Peyer's patch (tissue), 4 donors: ENCODE data around the gene BANK1. TPM values are rescaled to one million over a fixed set of nuclear protein-coding genes. Genes with fewer than 3 reads are reported as not detected.

Source experiments
- DNase-seq, 3 donors: peaks; one replicate each; pipeline ENCODE4 v3.0.0-alpha.2; 2017 to 2019
- H3K27ac ChIP-seq, 4 donors: fragments of 200-600 bp; sonication (generic); one replicate each; pipeline ENCODE4 v1.5.1; 2016 to 2019
- H3K27me3 ChIP-seq, 2 donors: fragments of 200-600 bp; sonication (generic); one replicate each; pipeline ENCODE4 v1.5.1; 2019
- H3K36me3 ChIP-seq, 3 donors: fragments of 200-600 bp; sonication (generic); one replicate each; pipeline ENCODE4 v1.5.1; 2016 to 2019
- H3K4me1 ChIP-seq, 4 donors: fragments of 200-600 bp; sonication (generic); one replicate each; pipeline ENCODE4 v1.5.1; 2016 to 2019
- H3K4me3 ChIP-seq, 4 donors: fragments of 200-600 bp; sonication (generic); 1 replicate in 3 of 4; 2 replicates in 1 of 4; pipeline ENCODE4 v1.5.1; 2016 to 2019; ENCODE audit warnings: mild to moderate bottlenecking in 1 of 4
- H3K9me3 ChIP-seq, 4 donors: fragments of 200-600 bp; sonication (generic); one replicate each; pipeline ENCODE4 v1.5.1; 2016 to 2019; ENCODE audit warnings: mild to moderate bottlenecking in 1 of 4
- CTCF ChIP-seq, 6 experiments: fragments of 450-650 bp in 4 of 6; fragments of 200-600 bp in 2 of 6; sonication (generic) in 1 of 6; IDR thresholded peaks; one replicate each; pipeline ENCODE4 v1.5.1; 2017 to 2019; ENCODE audit warnings: antibody characterized with exemption in 6 of 6, mild to moderate bottlenecking in 3 of 6, moderate library complexity in 1 of 6
- POLR2A ChIP-seq, 2 donors: fragments of 450-650 bp; IDR thresholded peaks; one replicate each; pipeline ENCODE4 v1.5.1; 2017; ENCODE audit warnings: antibody characterized with exemption in 2 of 2, mild to moderate bottlenecking in 2 of 2, moderate library complexity in 2 of 2
- total RNA-seq, 4 donors: library from RNA; depleted of rRNA; stranded (reverse); fragments of >200 nt; gene quantifications; one replicate each; pipeline ENCODE4 v1.1.0, GENCODE V29; 2016

The BANK1 gene
- total RNA-seq, 4 donors from 2014 or later: 0.53 to 351 (median 7.9) TPM

GRCh38 chr4:101938836-101939235 lies 148.3 kb downstream of the BANK1 start:
- Histone ChIP-seq H3K4me3 (no peak overlapping the region), H3K27me3 (no peaks in the 10 kb centered on the region), H3K9me3 (no peaks in the 10 kb centered on the region), H3K27ac (no peak overlapping the region), H3K4me1 (no peaks in the 10 kb centered on the region), H3K36me3 (no peaks in the 10 kb centered on the region)
- TF ChIP-seq CTCF (IDR thresholded peaks at IDR 0.05): no peak
- TF ChIP-seq POLR2A (IDR thresholded peaks at IDR 0.05): no peak
- no peak for DNase-seq

GRCh38 chr4:101941816-101942358 lies 151.4 kb downstream of the BANK1 start:
- no peaks in the 10 kb centered on the region for H3K9me3 ChIP-seq
- no peaks in the 10 kb centered on the region for H3K27me3 ChIP-seq
- H3K36me3 ChIP-seq: no peaks in the 10 kb centered on the region
- TF ChIP-seq POLR2A (IDR thresholded peaks at IDR 0.05): no peak
- H3K4me1 ChIP-seq: no peaks in the 10 kb centered on the region
- no peak for DNase-seq
- no peak overlapping the region for H3K27ac ChIP-seq
- H3K4me3 ChIP-seq: no peak overlapping the region

DNA sequence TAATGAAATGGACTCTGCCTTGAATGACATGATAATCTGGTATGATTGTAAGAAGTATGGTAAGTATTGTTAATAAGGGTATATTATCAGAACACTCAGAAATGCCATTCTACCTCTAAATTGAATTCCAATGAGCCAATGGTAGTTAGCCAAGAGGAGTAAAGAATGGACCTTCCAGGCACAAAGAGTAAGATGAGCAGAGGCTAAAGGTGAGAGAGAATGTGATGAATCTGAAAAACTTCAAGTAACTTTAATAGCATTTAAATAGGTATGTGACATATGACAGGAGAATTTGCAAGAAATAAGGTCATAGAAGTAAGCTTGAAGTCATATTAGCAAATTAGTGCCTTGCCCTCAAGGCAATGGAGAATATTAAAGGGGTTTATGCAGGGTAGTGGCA lies 152.4 kb downstream of the BANK1 start:
- no peak for TF ChIP-seq POLR2A (IDR thresholded peaks at IDR 0.05)
- TF ChIP-seq CTCF (IDR thresholded peaks at IDR 0.05): no peak
- no peak for DNase-seq
- H3K9me3 ChIP-seq: no peaks in the 10 kb centered on the region

GRCh38 chr4:101944649-101945048 lies 154.1 kb downstream of the BANK1 start:
- no peak overlapping the region for H3K27ac ChIP-seq
- no peak for DNase-seq
- H3K4me3 ChIP-seq: no peak overlapping the region
- H3K9me3 ChIP-seq: no peaks in the 10 kb centered on the region
- H3K27me3 ChIP-seq: no peaks in the 10 kb centered on the region
- H3K4me1 ChIP-seq: no peaks in the 10 kb centered on the region
- TF ChIP-seq CTCF (IDR thresholded peaks at IDR 0.05): no peak
- no peak for TF ChIP-seq POLR2A (IDR thresholded peaks at IDR 0.05)
- H3K36me3 ChIP-seq: no peaks in the 10 kb centered on the region

More for the DNA sequence above, 152.4 kb downstream of the BANK1 start:
- no peaks in the 10 kb centered on the region for H3K36me3 ChIP-seq
- no peak overlapping the region for H3K4me3 ChIP-seq
- no peak overlapping the region for H3K27ac ChIP-seq
- no peaks in the 10 kb centered on the region for H3K4me1 ChIP-seq
- no peaks in the 10 kb centered on the region for H3K27me3 ChIP-seq

DNA sequence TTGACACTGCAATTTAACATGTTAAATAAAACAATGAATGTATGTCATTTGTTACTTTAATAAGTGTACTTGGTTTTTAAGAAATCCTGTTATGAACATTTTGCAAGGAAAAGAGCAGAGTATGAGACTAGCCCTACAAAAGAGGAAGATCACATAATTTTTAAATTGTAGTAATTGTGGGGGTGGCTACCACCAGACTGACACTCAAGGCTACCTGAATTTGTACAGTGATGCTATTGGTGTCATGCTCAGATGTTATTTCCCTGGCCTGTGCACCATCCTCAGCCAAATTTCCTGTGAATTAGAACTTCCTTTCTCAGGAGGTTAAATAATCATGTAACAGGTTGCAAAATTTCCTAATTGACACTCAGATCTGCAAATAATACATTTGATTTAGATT lies 157.5 kb downstream of the BANK1 start:
- no peak overlapping the region for H3K4me3 ChIP-seq
- no peak for TF ChIP-seq CTCF (IDR thresholded peaks at IDR 0.05)
- no peaks in the 10 kb centered on the region for H3K36me3 ChIP-seq
- H3K4me1 ChIP-seq: no peaks in the 10 kb centered on the region
- no peaks in the 10 kb centered on the region for H3K27me3 ChIP-seq
- no peak for DNase-seq
- H3K27ac ChIP-seq: no peak overlapping the region
- no peaks in the 10 kb centered on the region for H3K9me3 ChIP-seq

DNA sequence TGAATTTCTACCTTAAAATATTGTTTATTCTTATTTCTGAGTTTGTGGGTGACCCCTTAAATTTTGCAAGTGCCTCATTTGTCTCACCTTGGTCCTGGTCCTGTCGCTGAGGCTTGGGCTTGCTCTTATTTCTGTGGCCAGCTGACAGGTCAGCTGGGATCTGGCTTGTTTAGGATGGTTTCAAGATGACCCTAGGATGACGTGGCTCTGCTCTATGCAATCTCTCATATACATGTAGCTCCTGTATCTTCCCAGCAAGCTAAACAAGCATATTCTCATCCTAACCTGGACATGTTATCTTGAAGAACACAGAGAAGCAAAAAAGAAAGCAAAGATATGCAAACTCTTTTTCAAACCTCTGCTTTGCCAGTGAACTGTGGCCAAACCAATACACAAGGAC lies 158.4 kb downstream of the BANK1 start:
- H3K9me3 ChIP-seq: no peaks in the 10 kb centered on the region
- DNase-seq: no peak
- H3K36me3 ChIP-seq: no peaks in the 10 kb centered on the region
- no peak overlapping the region for H3K4me3 ChIP-seq
- no peak overlapping the region for H3K27ac ChIP-seq
- H3K4me1 ChIP-seq: no peaks in the 10 kb centered on the region
- TF ChIP-seq POLR2A (IDR thresholded peaks at IDR 0.05) (no peak), CTCF (IDR thresholded peaks at IDR 0.05) (no peak)
- H3K27me3 ChIP-seq: no peaks in the 10 kb centered on the region
